HepG2 (cell line): ENCODE measurements around the gene RIN3. TPM values are rescaled to one million over a fixed set of nuclear protein-coding genes. Genes with fewer than 3 reads are reported as not detected.

Experiments used
- CHD2 ChIP-seq: IDR thresholded peaks from 2 replicates; pipeline ENCODE4 v1.6.1; 2011; ENCODE audit warnings: low read depth, low read length, improper control_type of control experiment
- HOXA5 ChIP-seq: sonication (generic); formaldehyde crosslinking; IDR thresholded peaks from 2 replicates; pipeline ENCODE4 v1.4.0; 2020; ENCODE audit warnings: missing genetic modification reagents
- NFE2L1 ChIP-seq: sonication (generic); formaldehyde crosslinking; IDR thresholded peaks from 2 replicates; pipeline ENCODE4 v1.4.0; 2020; ENCODE audit warnings: missing genetic modification reagents, mild to moderate bottlenecking, borderline replicate concordance
- PHF21A ChIP-seq: sonication (generic); formaldehyde crosslinking; IDR thresholded peaks from 2 replicates; pipeline ENCODE4 v1.5.0; 2020; ENCODE audit warnings: mild to moderate bottlenecking, missing genetic modification reagents
- PITX1 ChIP-seq: sonication (generic); formaldehyde crosslinking; IDR thresholded peaks from 2 replicates; pipeline ENCODE4 v1.5.1; 2020; ENCODE audit warnings: mild to moderate bottlenecking, missing genetic modification reagents
- SP2 ChIP-seq: sonication (generic); formaldehyde crosslinking; IDR thresholded peaks from 2 replicates; pipeline ENCODE4 v1.5.1; 2020; ENCODE audit warnings: mild to moderate bottlenecking, missing genetic modification reagents
- ZBED4 ChIP-seq: sonication (generic); formaldehyde crosslinking; IDR thresholded peaks from 2 replicates; pipeline ENCODE4 v1.4.0; 2020; ENCODE audit warnings: missing genetic modification reagents, borderline replicate concordance
- ZNF124 ChIP-seq: sonication (generic); formaldehyde crosslinking; IDR thresholded peaks from 2 replicates; pipeline ENCODE4 v1.4.0; 2020; ENCODE audit warnings: missing genetic modification reagents
- ZNF280D ChIP-seq: sonication (generic); formaldehyde crosslinking; IDR thresholded peaks from 2 replicates; pipeline ENCODE4 v1.5.1; 2020; ENCODE audit warnings: mild to moderate bottlenecking, missing genetic modification reagents
- ZNF574 ChIP-seq: sonication (generic); formaldehyde crosslinking; IDR thresholded peaks from 2 replicates; pipeline ENCODE4 v1.4.0; 2020; ENCODE audit warnings: missing genetic modification reagents
- ZSCAN9 ChIP-seq: IDR thresholded peaks from 2 replicates; pipeline ENCODE4 v1.6.1; 2016; ENCODE audit warnings: borderline replicate concordance
- polyA plus RNA-seq, 8 experiments: library from polyadenylated mRNA; depleted of rRNA in 3 of 8; stranded (reverse) in 7 of 8; unstranded in 1 of 8; fragments of >200 nt; fragmentation: Illumina TruSeq in 4 of 8; extraction: Trizol in 4 of 8; gene quantifications; 2 replicates each; pipeline versions ENCODE4 v1.2.1 to v1.2.3, GENCODE V29; 2011 to 2016; ENCODE audit warnings: low read depth in 4 of 8, missing spikeins in 1 of 8, mixed read lengths in 1 of 8; ENCODE audit not compliant: insufficient read depth in 1 of 8
- total RNA-seq, 5 experiments: library from RNA; depleted of rRNA; stranded (reverse); fragments of >200 nt; fragmentation: Illumina TruSeq; extraction: Trizol; gene quantifications; 2 replicates each; pipeline ENCODE4 v1.2.3, GENCODE V29; 2016; ENCODE audit warnings: low read depth in 1 of 5
- TF ChIP-seq, protein P1 (sequence below): sonication (generic); formaldehyde crosslinking; IDR thresholded peaks from 2 replicates; pipeline ENCODE4 v1.5.1; 2020; ENCODE audit warnings: mild to moderate bottlenecking, missing genetic modification reagents, moderate library complexity
- TF ChIP-seq, protein P2 (sequence below): sonication (generic); formaldehyde crosslinking; IDR thresholded peaks from 2 replicates; pipeline ENCODE4 v1.8.0; 2022; ENCODE audit warnings: mild to moderate bottlenecking, missing genetic modification reagents, borderline replicate concordance

RIN3 gene
- total and polyA plus RNA-seq, 2 of the 13 experiments (the other 11 are each of a cell fraction or from before 2014, with no cell fraction given), result 2.3 to 3.6 TPM

DNA sequence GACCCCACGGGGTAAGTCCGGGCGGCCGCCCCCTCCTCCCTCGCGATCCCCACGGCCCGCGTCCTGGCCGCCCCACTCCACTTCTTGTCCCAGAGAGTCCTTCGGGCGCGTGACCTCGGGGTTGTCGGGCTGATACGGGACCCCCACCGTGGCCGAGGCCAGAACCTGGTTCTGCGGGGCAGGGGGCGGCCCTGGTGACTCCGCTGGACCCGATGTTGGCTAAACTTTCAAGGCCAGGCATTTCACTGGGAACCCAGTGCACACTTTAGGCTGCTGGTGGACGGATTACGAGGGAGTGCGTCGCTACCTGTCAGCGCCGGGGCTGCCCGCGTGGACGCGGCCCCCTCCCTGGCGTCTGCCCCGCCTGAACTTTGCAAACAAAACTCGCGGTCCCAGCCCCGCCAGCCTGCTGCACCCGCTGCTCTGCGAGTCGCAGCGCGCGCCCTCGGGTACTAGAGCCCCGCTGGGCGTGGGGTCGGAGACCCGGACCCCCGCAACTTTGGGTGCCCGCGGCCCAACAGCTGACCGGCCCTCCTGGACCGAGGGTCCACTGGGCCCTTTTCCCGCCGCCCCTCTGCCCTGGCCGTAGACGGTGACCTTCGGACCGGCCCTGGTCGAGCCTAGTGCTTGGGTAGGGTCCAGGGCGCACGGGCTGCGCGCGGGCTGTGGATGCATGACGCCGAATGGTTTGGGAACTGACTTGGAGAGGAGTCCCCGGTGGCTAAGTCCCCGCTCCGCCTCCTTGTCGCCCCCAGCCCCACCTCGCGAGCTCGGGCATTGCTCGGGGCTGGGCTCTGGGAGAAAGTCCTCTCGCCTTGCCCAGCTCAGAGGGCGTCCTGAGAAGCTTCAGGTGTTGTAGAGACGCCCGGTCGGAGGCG is 624 bp downstream of the RIN3 start (continued):
- 0 out of 2 replicates have a peak, but pooled peaks have one; percentile 64 for TF ChIP-seq ZNF124 (CRISPR knock-in tag)
- TF ChIP-seq, protein P1, sequence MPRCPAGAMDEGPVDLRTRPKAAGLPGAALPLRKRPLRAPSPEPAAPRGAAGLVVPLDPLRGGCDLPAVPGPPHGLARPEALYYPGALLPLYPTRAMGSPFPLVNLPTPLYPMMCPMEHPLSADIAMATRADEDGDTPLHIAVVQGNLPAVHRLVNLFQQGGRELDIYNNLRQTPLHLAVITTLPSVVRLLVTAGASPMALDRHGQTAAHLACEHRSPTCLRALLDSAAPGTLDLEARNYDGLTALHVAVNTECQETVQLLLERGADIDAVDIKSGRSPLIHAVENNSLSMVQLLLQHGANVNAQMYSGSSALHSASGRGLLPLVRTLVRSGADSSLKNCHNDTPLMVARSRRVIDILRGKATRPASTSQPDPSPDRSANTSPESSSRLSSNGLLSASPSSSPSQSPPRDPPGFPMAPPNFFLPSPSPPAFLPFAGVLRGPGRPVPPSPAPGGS (CRISPR knock-in tag), result 0 out of 2 replicates have a peak, but pooled peaks have one; percentile 38
- TF ChIP-seq, protein P2, sequence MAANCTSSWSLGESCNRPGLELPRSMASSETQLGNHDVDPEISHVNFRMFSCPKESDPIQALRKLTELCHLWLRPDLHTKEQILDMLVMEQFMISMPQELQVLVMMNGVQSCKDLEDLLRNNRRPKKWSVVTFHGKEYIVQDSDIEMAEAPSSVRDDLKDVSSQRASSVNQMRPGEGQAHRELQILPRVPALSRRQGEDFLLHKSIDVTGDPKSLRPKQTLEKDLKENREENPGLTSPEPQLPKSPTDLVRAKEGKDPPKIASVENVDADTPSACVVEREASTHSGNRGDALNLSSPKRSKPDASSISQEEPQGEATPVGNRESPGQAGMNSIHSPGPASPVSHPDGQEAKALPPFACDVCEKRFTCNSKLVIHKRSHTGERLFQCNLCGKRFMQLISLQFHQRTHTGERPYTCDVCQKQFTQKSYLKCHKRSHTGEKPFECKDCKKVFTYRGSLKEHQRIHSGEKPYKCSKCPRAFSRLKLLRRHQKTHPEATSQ (CRISPR knock-in tag), result peak; percentile 81; the same call in 1 of the 2 replicates
- 0 out of 2 replicates have a peak, but pooled peaks have one; percentile 11 for TF ChIP-seq ZNF280D
- peak; percentile 88 for TF ChIP-seq HOXA5 (CRISPR knock-in tag)
- peak; percentile 63; the same call in 1 of the 2 replicates for TF ChIP-seq PITX1 (CRISPR knock-in tag)
- peak; percentile 45; the same call in 1 of the 2 replicates for TF ChIP-seq SP2 (CRISPR knock-in tag)
- TF ChIP-seq ZSCAN9 (CRISPR knock-in tag), result no peak
- peak; percentile 60 for TF ChIP-seq PHF21A (CRISPR knock-in tag)
- TF ChIP-seq CHD2, result no peak
- peak; percentile 48; the same call in 1 of the 2 replicates for TF ChIP-seq NFE2L1 (CRISPR knock-in tag)
- TF ChIP-seq ZBED4 (CRISPR knock-in tag), result peak; percentile 91; the same call in 1 of the 2 replicates
- TF ChIP-seq ZNF574 (CRISPR knock-in tag), result peak; percentile 71; the same call in 1 of the 2 replicates
